GM21360 (cell line): Measurements from ENCODE around the gene LPP.

ENCODE experiments used
- ATAC-seq: cut with Tn5 transposase; IDR thresholded peaks from one replicate; pipeline ENCODE4 v1.9.1; 2021; ENCODE audit warnings: mild to moderate bottlenecking, moderate library complexity; ENCODE audit not compliant: unreplicated experiment

LPP gene

DNA sequence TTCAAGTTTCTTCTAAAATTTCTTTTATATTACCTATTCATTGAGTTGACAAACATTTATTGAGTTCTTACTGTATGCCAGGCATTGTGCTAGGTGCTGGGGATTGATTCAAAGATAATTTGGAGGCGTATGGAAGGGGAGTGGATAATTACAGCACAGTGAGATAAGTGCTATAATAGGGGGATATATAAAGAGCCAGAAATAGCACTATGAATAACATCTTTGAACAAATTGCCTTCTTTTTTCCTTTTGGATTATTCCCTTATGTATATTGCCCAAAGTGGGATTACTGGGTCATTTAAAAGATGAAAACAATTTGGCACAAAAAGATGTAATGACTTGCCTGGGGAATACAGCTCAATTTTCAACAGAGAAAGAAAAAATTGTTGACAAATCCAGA lies 64.6 kb downstream of the LPP start:
- no peak for ATAC-seq

DNA sequence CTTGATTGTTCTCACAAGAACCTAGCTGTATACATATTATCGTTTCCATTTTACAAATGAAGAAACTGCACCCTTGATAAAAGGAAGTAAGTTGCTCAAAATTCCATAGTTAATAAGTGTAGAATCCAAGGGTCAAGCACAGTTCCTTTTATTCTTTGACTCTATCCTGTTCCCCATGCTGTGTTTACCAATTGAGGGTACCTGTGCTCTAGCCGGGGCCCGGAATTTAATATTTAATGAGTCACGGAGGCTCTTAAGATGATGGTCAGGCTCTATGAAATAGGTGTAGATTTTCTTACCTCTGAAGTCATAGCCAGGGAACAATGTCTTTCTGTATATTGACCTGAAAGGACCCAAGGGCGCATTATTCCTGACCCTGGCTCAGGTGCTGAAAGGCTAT lies 65.2 kb downstream of the LPP start:
- no peak for ATAC-seq

DNA sequence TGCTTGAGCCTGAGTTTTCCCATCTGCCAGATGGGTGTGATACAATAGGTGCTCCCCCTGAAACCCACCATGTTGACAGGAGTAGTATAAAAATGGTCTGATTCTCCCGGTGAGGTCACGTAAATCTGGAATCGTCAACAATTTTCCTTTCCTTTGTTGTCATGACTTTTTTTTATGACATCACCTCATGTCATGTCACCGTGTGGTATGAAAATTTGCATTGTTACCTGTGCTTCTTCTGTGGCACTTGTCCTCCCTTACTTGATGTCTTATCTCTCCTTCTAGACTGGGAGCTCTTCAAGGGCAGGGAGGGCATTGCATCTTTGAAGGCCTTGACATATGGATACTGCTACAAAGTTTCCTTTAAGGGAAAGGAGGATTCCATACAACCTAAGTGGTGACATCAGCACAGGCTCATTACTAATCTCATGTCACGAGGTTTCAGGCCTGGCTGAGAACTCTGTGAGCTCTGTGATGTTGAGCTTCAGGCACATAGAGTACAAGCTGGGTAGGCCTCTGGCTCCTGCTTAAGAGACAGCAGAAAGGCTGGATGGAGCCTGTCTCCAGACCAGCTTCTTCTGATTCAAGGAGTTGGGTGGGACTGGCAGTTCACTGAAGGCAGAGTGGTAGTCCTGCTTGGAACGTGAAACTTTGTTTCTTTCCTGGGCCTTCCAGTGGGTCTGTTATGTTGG lies 66.3 kb downstream of the LPP start:
- ATAC-seq: no peak

DNA sequence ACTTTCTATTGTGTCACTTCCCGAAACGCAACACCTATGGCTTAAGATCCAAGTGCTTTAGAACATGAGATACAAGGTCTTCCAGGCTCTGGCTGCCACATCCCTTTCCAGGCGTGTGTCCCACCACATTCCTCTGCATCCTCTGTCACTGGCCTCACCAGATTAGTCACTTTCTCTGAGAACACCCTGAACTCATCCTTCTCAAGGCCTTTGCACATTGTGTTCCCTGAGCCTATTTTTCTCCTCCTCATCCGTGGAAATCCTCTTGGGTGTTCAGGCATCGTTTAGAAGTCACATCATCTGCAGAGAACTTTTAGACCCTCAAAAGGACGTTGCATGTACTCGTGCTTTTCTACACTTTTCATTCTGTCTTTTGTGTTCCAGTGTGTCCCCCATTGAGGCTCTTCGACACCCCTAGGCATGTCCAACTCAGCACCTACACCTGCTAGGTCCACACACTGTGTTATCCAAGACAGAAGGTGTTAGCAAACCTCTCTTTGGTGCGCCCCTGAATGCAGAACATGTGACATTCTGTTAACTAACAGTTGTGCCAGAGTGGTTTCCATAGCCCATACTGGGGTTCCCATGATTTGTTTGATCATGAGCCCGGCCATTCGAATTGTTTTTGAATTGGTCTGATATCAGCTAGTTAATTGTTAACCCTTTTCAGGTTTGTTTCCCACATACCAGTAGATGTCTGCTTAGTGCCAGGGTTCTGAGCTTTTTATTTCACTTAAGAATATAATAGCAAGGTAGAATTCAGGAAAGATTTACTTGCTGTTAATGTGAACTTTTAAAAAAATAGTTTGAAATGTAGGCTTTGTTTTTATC lies 67.2 kb downstream of the LPP start:
- no peak for ATAC-seq

DNA sequence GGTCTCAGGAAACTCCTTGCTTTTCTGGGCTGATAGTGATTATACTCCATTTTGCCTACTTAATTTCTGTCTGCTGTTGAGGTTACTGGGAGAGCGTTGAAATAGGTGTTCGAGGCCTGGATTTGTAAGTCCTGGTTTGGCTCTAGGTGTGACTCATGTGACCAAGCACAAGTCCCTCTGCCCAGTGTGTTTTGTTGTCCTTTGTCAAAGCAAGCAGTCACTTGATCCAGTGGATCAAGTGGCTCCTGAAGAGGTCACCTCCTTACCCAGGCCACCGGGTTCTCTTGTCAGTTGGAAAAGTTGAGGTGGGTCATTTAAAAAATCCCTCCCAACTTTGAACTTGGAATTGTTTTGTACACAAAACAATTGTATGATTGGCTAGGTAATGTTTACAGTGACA lies 70.0 kb downstream of the LPP start:
- ATAC-seq: no peak

DNA sequence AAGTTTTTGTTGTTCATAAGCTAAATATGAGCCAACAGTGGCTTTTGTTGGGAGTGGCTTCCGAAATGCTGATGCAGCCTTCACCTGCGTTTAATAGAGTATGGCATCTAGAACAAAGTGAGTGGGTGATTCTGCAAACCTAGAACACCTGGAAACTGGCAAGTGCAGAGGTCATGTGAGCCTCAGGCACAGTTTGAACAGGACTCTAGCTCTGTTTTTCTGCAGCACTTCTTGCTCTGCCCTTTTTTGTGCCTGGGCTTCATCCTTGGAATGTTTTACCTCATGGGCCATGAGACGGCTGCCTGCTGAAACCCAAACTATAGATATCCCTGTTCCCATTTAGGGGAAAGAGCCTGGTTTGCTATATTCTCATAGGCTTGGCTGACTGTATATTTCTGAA lies 73.5 kb downstream of the LPP start:
- no peak for ATAC-seq

DNA sequence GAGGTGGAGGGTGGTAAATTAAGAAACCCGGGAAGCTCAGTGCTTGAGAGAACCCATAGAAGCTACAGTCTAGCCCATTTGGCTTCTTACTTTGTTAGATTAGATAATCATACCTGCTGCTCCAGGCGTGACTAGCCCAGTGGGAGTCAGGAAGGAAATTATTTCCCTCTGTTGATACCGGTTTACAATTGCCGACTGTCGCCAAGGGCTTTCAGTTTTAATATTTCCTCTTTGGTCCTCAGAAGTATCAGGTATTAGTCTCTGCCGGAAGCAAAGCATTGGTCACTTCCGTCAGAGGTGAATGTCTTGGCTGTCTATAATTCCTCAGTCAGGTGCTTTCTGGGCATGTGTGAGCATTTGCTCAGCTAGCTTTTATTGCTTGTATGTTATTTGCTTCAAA lies 75.2 kb downstream of the LPP start:
- no peak for ATAC-seq

DNA sequence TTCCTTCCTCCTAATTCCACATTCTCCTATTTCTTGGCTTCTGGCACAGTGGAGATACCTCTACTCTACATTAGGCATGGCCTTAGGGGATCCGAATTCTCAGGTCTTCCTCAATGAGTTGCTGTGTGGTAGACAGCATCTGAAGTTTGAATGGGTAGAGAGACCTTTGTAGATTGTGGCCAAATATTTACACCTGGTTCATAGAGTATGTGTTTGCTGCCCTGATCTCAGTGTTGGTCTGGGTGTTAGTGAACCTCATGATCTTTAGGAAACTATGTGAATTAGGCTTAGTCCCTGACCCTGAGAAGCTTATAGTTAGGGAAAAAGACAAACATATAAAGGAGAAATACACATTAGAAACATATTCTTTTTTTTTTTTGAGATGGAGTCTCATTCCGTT lies 75.8 kb downstream of the LPP start:
- no peak for ATAC-seq

DNA sequence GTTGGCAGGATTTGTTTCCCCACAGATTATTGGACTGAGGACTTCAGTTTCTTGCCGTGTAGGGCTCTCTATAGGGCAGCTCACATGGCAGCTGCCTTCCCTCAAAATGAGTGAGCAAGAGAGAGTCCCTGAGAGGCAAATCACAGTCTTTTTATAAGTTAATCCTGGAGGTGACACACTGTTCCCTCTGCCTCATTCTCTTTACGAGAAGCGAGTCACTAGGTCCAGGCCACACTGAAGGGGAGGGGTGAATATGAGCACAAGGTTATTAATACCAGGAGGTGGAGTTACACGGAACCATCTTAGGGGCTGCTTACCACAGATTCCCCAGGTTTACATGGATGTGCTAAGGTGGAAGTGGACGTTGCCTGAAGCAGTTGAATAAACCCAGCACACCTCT lies 77.0 kb downstream of the LPP start:
- ATAC-seq: no peak

DNA sequence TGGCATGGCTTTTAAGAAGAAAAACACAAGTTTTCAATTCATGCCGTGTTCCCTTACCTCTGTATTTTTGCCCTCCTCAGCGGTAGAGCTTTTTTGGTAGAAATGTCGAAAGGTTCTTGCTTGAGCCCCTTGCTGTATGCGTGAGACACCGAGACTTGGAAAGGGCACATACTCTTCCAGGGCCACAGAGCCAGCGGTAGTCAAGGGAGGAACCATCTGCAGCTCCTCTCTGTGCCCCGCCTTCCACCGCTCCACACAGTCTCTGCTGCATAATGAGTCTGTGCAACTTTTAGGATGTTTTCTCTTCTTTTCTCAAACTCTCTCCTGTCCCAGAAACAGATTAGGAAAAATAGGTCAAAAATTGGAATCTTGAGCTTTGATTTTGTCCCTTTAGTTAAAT lies 77.5 kb downstream of the LPP start:
- ATAC-seq: no peak

DNA sequence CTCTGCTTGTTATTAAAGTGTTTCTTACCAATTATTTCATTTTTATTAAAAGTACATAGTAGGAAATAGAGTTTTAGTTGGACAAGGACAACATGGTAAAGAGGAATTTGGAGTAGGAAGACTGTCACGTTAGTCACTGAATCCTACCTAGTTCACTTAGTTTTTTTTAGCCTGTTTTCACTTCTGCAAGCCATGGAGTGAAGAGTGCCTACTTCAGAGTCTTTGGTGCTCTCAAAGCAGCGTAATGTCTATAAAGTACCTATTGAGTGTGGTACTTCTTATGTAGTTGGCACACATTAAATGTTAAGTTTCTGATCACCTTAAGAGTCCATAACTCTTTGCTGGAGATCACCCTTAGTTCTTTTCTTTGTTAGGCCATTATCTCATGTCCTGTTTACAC lies 78.7 kb downstream of the LPP start:
- ATAC-seq: no peak

DNA sequence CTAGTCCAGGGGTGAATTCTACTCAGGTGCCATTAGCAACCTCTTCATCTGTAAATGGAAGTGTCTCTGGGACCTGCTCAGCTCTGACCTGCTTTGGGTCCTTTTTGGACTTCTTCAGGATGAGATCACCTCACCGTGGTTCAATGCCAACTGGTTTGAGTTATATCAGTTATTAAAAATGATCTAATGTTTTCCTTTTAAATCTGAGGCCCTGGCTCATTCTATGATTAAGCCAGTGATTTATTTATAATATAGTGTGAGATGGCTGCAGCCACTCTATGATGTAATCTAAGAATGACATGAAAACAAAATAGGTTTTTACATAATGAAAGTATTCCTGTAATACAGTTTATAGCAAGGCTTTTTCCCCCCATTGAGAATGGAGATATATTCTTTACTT lies 79.4 kb downstream of the LPP start:
- no peak for ATAC-seq

DNA sequence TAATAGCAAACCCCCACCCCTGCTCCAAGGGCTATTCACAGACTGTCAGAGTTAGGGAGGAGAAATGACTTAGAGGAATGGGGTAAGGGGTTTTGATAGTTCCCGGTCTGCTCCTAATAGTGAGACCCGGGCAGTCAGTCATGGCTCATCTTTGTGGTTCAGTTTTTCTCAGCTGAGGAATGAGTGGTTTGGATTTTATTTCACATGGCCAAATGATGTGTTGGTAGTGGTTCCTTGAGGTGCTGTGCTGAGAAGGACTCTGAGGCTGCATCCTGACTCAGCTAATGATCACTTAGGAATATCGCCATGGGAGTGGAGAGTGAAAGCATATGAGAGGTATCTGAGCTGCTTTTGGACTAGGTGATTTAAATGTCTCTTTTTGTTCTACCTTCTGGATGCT lies 80.2 kb downstream of the LPP start:
- no peak for ATAC-seq

DNA sequence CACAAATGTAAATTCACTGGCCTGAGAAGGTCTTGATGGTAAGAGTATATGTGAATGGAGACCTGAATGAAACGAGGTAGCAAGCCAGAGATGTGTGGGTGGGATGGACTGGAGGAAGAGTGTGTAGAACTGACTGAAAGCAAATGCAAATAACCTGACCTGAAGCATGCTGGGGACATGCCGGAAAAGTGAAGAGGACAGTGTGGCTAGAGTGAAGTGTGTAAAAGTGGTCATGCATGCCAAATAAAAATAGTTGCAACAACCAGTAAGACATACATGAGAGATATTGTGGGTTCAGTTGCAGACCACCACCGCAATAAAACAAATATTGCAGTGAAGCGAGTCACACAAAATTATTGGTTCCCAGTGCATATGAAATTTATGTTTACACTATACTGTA lies 82.3 kb downstream of the LPP start:
- no peak for ATAC-seq

DNA sequence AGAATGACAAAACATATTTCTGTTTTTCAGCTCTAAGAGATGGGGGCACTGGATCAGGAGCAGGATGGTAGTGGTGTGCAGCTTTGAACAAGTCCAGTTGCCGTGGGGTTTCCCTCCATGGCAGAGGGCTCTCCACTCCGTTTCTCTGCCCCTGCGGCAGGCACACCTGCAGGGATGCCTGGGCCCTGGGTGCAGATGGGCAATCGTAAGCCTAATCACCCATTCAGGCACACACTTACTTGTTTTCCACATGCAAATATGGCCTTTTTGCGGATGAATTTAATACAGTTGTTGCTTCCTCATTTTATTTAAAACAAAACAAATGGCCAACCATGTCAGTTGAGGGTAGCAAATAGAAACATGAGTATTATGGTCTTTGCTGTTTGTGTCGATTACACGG lies 85.1 kb downstream of the LPP start:
- ATAC-seq: no peak

DNA sequence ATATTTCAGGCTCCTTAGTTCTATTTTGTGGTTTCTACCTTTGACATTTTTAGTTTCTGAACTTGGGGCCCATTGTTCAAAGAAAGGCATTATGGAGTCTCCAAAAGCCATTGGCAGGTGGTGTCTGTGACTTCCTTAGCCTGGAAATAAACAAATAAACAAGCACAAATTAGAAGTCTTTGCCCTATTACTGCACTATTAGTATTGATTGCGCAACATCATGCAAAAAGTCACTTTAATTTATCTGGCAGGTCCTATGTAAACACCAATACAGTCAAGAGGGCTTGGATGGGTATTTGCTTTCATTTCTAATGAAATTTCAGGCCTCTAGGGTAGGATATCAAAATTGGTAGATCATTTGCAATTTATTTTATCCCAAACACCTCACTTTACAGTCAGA lies 85.6 kb downstream of the LPP start:
- ATAC-seq: no peak

DNA sequence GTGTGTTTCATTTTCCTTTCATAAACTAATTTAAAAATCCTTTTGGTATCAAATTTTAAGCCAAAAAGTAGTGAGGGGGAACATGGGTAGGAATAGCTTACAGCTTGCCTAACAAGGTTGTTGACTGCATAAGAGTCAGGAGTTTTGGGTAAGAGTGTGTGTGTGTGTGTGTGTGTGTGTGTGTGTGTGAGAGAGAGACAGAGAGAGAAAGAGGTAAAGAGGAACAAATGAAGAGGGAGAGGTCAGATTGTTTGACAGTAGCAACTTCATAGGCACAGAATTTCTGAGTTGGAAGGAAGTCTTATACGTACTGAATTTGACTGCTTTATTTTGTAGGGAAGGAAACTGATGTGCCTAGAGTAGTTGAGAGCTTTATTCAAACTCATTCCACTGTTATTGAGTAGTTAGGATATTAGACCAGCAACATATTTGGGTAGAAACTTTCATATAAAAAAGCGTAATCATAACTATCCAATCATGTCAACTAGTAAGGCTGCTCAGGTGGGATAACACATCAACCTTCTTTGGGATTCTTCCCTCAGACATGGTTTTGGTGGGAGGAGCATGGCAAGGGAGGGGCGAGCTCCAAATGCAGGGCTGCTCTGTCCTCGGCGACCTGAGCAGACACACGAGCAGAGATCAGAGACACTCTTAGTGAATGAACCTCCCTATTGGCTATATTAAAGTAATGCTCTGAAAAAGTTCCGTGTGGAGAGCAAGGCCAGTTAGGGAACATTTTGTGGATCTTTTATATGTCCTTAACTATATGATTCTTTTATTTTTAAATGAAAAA lies 86.4 kb downstream of the LPP start:
- no peak for ATAC-seq

DNA sequence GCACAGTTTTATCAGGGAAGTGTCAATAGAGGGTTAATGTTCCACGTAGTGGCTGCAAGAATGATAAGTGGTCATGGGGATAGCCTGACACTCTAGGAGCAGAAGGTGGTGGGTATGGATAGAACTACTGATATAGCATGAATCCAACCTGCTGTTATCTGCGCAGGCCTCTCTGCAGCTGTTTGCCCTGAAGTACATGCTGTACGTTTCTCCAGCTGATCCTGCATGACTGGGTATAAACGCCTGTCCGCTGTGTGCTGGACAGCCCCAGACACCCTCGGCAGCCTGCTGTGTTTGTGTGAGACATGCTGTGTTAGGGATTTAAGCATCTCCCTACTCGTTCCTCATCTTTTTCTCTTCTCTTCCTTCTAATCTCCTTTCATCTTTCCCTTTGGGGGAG lies 87.1 kb downstream of the LPP start:
- ATAC-seq: no peak

DNA sequence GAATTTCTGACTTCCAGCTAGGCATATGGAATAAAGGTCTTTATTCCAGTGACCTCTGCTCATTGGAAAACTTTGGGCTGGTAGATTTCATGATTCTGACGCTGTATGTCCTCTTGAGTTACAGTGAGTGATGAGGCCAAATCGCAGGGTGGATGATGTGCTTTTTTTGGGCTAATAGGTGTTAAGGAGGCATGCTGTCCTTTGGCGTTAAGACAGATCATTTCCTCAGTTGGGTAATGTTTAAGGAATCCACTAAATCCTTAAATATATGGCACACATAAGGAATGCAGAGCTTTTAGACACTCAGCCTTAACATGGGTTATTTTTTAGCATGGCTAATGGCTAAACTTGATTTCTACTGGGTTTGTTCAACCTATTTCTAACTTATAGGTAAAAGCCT lies 87.9 kb downstream of the LPP start:
- ATAC-seq: no peak

DNA sequence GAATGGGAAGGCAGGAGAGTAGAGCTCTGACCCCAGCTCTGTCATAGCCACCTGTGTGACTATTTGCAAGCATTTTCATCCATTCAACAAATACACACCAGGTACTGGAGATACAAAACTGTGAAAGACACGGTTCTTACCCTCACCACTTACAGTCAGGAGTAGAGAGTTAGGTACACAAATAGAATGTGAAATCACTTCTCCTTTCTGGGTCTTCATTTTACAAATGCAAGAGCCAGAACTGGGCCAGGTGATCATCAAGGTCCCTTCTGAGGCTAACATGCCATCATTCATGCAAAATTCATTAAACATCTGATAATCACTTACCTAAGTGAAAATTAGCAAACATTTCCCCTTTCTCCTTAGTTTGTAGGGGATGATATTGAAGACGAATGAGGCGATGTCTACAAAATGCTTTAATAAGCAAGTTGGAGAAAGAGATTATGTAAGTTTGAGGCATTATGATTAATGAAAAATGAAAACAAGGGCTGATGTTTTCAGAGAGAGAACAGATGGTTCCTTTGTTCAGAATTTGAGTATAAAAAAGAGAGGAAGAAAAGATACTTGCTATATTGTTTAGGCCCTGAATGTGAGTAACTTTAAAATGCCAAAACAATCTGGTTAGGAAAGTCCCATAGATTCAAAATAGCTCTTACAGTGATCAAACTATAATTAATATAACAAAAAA lies 88.6 kb downstream of the LPP start:
- ATAC-seq: peak; percentile 57

DNA sequence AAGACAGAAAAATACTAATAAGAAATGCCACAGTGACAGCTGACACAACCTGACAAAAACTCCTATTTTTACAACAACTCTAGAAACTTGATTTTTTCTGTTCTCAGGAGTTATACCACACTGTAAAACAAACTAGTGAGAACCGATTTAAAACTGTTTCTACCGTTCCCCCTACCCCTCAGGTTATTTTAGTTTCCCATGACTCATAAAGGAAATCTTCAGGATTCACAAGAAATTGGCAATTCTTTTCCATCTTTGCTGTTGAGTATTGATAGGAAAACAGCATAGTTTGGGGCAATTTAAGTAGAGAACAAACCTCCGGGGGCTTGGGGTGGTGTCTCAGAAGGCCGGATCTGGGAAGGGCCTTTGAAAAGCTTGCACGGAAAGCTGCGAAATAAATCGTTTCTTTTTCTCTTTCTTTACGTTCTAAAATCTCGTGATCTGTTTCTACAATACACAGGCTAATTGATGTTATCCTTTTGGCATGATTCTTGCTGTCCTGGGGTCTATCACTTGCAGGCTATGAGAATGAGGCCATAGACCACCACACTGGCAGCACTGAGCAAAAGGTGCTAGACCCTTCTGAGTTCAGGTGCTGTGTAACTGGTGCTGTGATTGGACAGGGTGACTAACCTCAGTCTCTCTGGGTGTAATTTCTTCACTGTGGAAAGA lies 89.3 kb downstream of the LPP start:
- ATAC-seq: no peak
